COR-L47 (cell line): Measurements from ENCODE around the gene HOXB1.

ENCODE experiments used
- DNase-seq: peaks from one replicate; lab custom pipeline; 2025; lab: John Stamatoyannopoulos, UW

Gene HOXB1

GRCh38 chr17:48567646-48568354 lies 37.0 kb upstream of the HOXB1 start:
- DNase-seq: no peak

- peak; percentile 69 for DNase-seq
Observed at GRCh38 chr17:48567209-48567608, 36.4 kb upstream of the HOXB1 start.

DNA sequence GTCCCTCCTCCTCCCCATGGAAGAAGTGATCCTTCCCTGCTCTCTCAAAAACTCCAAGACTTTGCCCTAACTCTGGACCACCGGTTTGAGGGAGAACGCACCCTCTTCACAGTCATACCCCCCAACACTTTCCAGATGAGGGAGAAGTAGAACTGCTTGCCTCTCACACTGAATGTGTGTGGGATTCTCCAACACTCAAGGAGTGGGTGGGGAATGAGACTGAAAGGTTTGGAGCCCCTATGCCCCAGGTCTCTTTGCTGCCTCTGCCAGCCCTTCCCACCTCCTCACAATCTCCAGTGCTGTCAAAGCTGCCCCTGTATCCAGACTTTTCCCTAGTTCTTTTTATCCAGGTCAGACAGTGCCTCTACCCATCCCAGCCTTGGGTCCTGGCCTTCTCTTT lies 35.9 kb upstream of the HOXB1 start:
- no peak for DNase-seq

GRCh38 chr17:48565925-48566710 lies 35.3 kb upstream of the HOXB1 start:
- DNase-seq: no peak

DNA sequence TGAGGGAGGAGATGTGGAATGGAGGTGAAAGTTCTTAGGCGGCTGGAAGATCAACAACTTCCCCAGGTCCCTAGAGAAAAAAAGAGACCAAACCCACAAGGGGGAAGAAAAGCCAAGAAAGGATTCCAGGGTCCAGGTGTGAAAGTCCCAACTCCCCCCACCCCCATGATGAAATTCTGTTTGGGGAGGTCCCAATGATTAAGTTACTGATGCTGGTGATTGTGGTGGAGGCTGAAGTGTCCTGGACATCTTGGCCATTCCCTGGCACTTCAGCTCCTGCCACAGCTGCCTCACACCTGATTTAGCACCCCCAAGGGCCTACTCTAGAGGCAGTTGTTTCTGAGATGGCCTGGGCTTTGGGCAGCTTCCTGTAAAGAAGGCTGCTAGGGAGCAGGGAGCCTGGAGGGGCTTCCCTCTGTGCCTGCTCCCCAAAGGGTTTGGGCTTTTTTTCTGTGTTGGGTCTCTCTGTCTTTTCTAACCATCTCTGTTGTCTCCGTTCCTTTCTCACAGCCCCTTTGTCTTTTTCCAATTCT lies 34.3 kb upstream of the HOXB1 start:
- no peak for DNase-seq

GRCh38 chr17:48564188-48565021 lies 33.6 kb upstream of the HOXB1 start:
- DNase-seq: peak; percentile 28

- DNase-seq: no peak
Observed at GRCh38 chr17:48563867-48564187, 33.0 kb upstream of the HOXB1 start.

- no peak for DNase-seq
Observed at GRCh38 chr17:48563385-48563838, 32.6 kb upstream of the HOXB1 start.

DNA sequence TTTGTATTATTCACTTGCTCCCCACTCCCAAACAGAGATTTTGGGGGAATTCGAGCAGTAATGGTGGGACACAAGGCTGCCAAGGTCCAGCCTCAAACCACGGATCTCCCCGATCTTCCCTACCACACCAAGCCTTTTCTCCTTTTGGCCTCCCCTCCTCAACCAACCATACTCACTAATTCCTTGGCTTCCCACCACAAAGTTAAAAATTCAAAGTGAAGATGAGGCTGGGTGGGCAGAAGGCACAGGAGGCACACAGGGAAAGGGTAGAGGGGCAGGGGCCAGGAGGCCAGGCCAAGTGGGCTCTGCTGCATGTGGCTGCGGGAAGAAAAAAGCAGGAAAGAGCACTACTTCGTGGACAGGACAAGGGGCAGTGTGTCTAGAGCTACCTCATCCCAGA lies 32.1 kb upstream of the HOXB1 start:
- DNase-seq: no peak

GRCh38 chr17:48561884-48562810 lies 31.3 kb upstream of the HOXB1 start:
- DNase-seq: no peak

DNA sequence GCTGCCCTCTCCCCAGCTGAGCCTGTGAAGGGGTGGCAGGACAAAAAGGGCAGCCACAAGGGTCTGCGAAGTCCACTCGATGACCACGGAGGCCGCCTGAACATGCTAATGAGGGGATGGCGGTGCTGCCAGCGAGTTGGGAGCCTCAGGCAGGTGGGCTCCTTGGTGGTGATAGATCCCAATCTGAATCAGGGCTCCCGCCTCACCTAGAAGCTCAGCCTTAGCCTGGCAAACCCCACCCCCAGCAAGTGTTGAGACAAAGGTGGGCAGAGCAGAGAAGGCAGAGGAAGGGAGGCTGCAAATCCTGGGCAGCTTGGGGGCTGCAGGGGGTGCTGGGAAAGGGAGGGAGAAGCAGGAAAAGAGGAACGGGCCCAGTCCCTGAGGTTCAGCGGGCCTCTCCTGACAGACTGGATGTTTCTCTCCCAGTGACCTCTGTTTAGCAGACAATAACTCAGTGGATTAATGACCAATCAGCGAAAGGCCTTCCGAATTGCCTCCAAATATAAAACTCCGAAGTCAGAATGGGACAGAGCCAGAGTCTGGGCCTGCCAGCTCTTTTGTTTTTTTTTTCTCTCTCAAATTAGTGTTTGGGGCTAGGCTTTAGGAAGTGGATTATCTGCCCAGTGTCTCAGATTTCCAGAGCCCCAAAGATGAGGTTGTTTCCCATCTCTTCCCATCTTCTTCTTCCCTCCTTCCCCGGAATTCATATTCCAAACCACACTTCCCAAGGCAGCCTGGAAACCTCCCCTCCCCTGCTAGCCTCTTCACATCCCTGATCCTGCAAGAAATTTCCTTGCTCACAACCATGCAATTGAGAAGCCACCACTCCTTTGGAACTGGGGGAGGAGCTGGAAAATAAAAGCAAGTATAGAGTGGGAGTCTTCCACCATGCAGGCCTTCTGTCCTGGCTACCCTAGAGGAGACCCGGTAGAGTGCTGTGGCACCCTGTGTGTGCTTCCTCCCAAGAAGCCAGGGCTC lies 29.3 kb upstream of the HOXB1 start:
- DNase-seq: no peak

GRCh38 chr17:48559122-48559839 lies 28.5 kb upstream of the HOXB1 start:
- DNase-seq: no peak

DNA sequence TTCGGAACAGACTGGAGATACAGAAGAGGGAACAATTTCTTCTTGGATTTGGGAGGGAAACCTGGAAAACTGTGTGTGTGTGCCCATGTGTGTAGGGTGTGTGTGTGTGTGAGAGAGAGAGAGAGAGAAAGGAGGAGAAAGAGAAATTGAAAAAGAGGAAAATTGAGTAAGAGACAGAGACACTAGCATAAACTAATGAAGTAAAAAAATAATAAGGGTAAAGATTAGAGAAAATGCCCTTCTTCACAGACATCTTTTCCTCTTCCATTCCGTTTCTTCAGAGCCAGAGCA lies 28.0 kb upstream of the HOXB1 start:
- no peak for DNase-seq

- no peak for DNase-seq
Observed at GRCh38 chr17:48558057-48558830, 27.4 kb upstream of the HOXB1 start.

GRCh38 chr17:48556576-48557401 lies 26.0 kb upstream of the HOXB1 start:
- no peak for DNase-seq

DNA sequence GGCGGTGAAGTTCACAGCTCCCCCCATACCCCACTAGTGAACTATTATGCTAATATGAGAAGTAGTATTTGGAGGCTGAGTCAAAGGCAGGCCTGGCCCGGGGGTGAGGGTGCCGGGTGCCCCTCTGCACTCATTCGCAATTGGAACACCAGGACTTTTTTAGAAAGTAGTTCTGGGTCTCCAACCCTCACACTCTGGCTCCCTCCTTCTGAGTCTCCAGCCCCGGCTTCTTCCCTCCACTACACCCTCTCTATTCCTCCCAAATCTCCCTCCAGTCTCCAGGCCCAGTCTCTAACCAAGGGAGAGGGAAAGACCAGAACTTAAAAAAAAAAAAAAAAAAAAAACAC lies 25.4 kb upstream of the HOXB1 start:
- no peak for DNase-seq

GRCh38 chr17:48555258-48556228 lies 24.7 kb upstream of the HOXB1 start:
- DNase-seq: peak; percentile 26
